ENCODE results near the gene CCNC.

- TF ChIP-seq TAF1 (IDR thresholded peaks at IDR 0.05; ENCODE audit: borderline replicate concordance, insufficient read depth, low read length) (no peak), POLR2AphosphoS5 (IDR thresholded peaks at IDR 0.05; ENCODE audit: low read depth, low read length) (no peak), REST (IDR thresholded peaks at IDR 0.05; ENCODE audit: insufficient read depth in 1 of 2, low read depth in 2 of 2, low read length in 2 of 2) (no peak), SIN3A (IDR thresholded peaks at IDR 0.05; ENCODE audit: borderline replicate concordance, insufficient read depth, low read length) (no peak), FOXP2 (optimal IDR thresholded peaks at IDR 0.05; ENCODE audit: borderline replicate concordance, extremely low read depth, extremely low read length, insufficient read depth) (no peak)
Observed at GRCh38 chr6:99589907-99590493, 21.5 kb upstream of the CCNC start.
